WTC11 (cell line): Measurements from ENCODE around the gene ATP5IF1. TPM values are rescaled to one million over a fixed set of nuclear protein-coding genes. Genes with fewer than 3 reads are reported as not detected.

ENCODE experiments used
- ATAC-seq: fragments of 200-7000 bp; cut with Tn5 transposase; 2 replicates; pipeline ENCODE4 v1.10.0; 2021; ENCODE audit warnings: mild to moderate bottlenecking, moderate library complexity
- CTCF ChIA-PET: fragments of 300-600 bp; sonication (Branson Sonifier 250); formaldehyde crosslinking; loops from one replicate; lab custom pipeline; 2021; ENCODE audit warnings: antibody characterized with exemption; lab: Charles Lee
- POLR2A ChIA-PET: fragments of 350-600 bp; sonication (Branson Sonifier 250); formaldehyde crosslinking; loops from one replicate; lab custom pipeline; 2021; ENCODE audit warnings: antibody characterized with exemption; lab: Charles Lee
- DNase-seq: peaks from one replicate; pipeline ENCODE4 v3.0.0; 2021; ENCODE audit warnings: low spot score
- H3K27ac Mint-ChIP-seq: 2 replicates; pipeline ENCODE4 v1.8.0; 2021; ENCODE audit warnings: mixed read lengths
- H3K27me3 Mint-ChIP-seq: 2 replicates; pipeline ENCODE4 v1.8.0; 2021; ENCODE audit warnings: low read depth, mild to moderate bottlenecking, moderate library complexity, mixed read lengths
- H3K36me3 Mint-ChIP-seq: 2 replicates; pipeline ENCODE4 v1.8.0; 2021; ENCODE audit warnings: mixed read lengths
- H3K4me1 Mint-ChIP-seq: 2 replicates; pipeline ENCODE4 v1.8.0; 2022; ENCODE audit warnings: mixed read lengths
- H3K4me3 Mint-ChIP-seq: 2 replicates; pipeline ENCODE4 v1.8.0; 2021; ENCODE audit warnings: mild to moderate bottlenecking, moderate library complexity, mixed read lengths
- H3K9me3 Mint-ChIP-seq: 2 replicates; pipeline ENCODE4 v1.8.0; 2021; ENCODE audit warnings: mixed read lengths
- ATF1 ChIP-seq: sonication (generic); formaldehyde crosslinking; IDR thresholded peaks from 2 replicates; pipeline ENCODE4 v1.8.1; 2023; ENCODE audit warnings: mild to moderate bottlenecking, moderate library complexity, missing genetic modification reagents
- CBFB ChIP-seq: sonication (generic); formaldehyde crosslinking; IDR thresholded peaks from 2 replicates; pipeline ENCODE4 v1.8.1; 2022; ENCODE audit warnings: mild to moderate bottlenecking, low read depth, missing genetic modification reagents
- ESRRA ChIP-seq: sonication (generic); formaldehyde crosslinking; IDR thresholded peaks from 2 replicates; pipeline ENCODE4 v1.8.1; 2022; ENCODE audit warnings: mild to moderate bottlenecking, missing genetic modification reagents, borderline replicate concordance
- FOXK1 ChIP-seq: sonication (generic); formaldehyde crosslinking; IDR thresholded peaks from 2 replicates; pipeline ENCODE4 v1.8.0; 2022; ENCODE audit warnings: mild to moderate bottlenecking, moderate library complexity, missing genetic modification reagents
- GTF2I ChIP-seq: fragments of 250-450 bp; sonication (Bioruptor Pico); conservative IDR thresholded peaks from 2 replicates; pipeline ENCODE4 v1.4.0; 2021; ENCODE audit warnings: mild to moderate bottlenecking
- MYBL2 ChIP-seq: sonication (generic); formaldehyde crosslinking; IDR thresholded peaks from 2 replicates; pipeline ENCODE4 v1.8.1; 2023; ENCODE audit warnings: mild to moderate bottlenecking, moderate library complexity, missing genetic modification reagents
- NFE2L1 ChIP-seq: sonication (generic); formaldehyde crosslinking; IDR thresholded peaks from 2 replicates; pipeline ENCODE4 v1.8.1; 2023; ENCODE audit warnings: missing genetic modification reagents
- SMAD4 ChIP-seq: sonication (generic); formaldehyde crosslinking; IDR thresholded peaks from 2 replicates; pipeline ENCODE4 v1.8.0; 2022; ENCODE audit warnings: mild to moderate bottlenecking, missing genetic modification reagents
- TCF7 ChIP-seq: sonication (generic); formaldehyde crosslinking; IDR thresholded peaks from 2 replicates; pipeline ENCODE4 v1.8.0; 2022; ENCODE audit warnings: mild to moderate bottlenecking, low read depth, missing genetic modification reagents, moderate library complexity
- ZNF138 ChIP-seq: sonication (generic); formaldehyde crosslinking; conservative IDR thresholded peaks from 2 replicates; pipeline ENCODE4 v1.8.1; 2022; ENCODE audit warnings: mild to moderate bottlenecking, moderate library complexity, missing genetic modification reagents
- ZNF263 ChIP-seq: sonication (generic); formaldehyde crosslinking; IDR thresholded peaks from 2 replicates; pipeline ENCODE4 v1.8.1; 2022; ENCODE audit warnings: low read depth, mild to moderate bottlenecking, moderate library complexity, missing genetic modification reagents
- ZNF416 ChIP-seq: fragments of 250-450 bp; sonication (Bioruptor Pico); IDR thresholded peaks from 2 replicates; pipeline ENCODE4 v1.9.0; 2021; ENCODE audit warnings: mild to moderate bottlenecking, inconsistent platforms
- ZNF423 ChIP-seq: fragments of 250-450 bp; sonication (Bioruptor Pico); IDR thresholded peaks from 2 replicates; pipeline ENCODE4 v2.1.2; 2022; ENCODE audit warnings: mild to moderate bottlenecking, moderate library complexity
- total RNA-seq: library from RNA; stranded (reverse); gene quantifications from 3 replicates; pipeline ENCODE4 v1.2.3, GENCODE V29; 2021
- TF ChIP-seq, protein P1 (sequence below): sonication (generic); formaldehyde crosslinking; IDR thresholded peaks from 2 replicates; pipeline ENCODE4 v1.8.1; 2023; ENCODE audit warnings: mild to moderate bottlenecking, moderate library complexity, missing genetic modification reagents
- TF ChIP-seq, protein P2 (sequence below): fragments of 250-450 bp; sonication (Bioruptor Pico); IDR thresholded peaks from 2 replicates; pipeline ENCODE4 v1.9.0; 2021; ENCODE audit warnings: mild to moderate bottlenecking
- TF ChIP-seq, protein P3 (sequence below): fragments of 250-450 bp; sonication (Bioruptor Pico); IDR thresholded peaks from 2 replicates; pipeline ENCODE4 v1.9.0; 2021; ENCODE audit warnings: mild to moderate bottlenecking, borderline replicate concordance
- TF ChIP-seq, protein P4 (sequence below): sonication (generic); formaldehyde crosslinking; IDR thresholded peaks from 2 replicates; pipeline ENCODE4 v1.8.1; 2022; ENCODE audit warnings: mild to moderate bottlenecking, missing genetic modification reagents, moderate library complexity, borderline replicate concordance
- TF ChIP-seq, protein P5 (sequence below): sonication (generic); formaldehyde crosslinking; IDR thresholded peaks from 2 replicates; pipeline ENCODE4 v1.8.1; 2023; ENCODE audit warnings: mild to moderate bottlenecking, missing genetic modification reagents, moderate library complexity
- TF ChIP-seq, protein P6 (sequence below): sonication (generic); formaldehyde crosslinking; IDR thresholded peaks from 2 replicates; pipeline ENCODE4 v1.8.0; 2022; ENCODE audit warnings: mild to moderate bottlenecking, missing genetic modification reagents
- TF ChIP-seq, protein P7 (sequence below): sonication (generic); formaldehyde crosslinking; conservative IDR thresholded peaks from 2 replicates; pipeline ENCODE4 v1.8.1; 2022; ENCODE audit warnings: mild to moderate bottlenecking, missing genetic modification reagents

ATP5IF1 gene
- total RNA-seq, 1 experiment from 2014 or later, result 201 TPM

DNA sequence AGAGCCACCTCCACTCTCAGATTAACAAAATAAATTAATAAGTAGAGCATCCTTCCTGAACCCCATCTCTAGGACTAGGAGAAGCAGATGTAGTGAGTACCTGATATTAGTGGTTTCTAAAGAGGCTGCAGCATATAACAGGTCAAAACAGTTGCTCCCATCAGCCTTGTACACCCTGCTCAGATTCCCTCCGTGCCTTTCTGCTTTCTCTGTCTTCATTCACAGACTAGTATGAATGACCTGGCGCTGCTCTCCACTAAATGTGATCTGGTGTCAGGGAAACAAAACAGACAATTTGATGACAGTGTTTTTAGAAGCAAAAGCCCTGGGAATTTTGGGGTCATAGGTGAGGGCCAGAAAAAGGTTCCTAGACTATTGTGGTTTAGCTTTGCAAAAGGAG lies 31.7 kb downstream of the ATP5IF1 start:
- Mint-ChIP-seq H3K4me1 (peaks cover 41% of the 10 kb centered on the region), H3K4me3 (no peak overlapping the region)
- no peak for TF ChIP-seq ZNF138 (CRISPR knock-in tag)
- TF ChIP-seq FOXK1 (CRISPR knock-in tag), result no peak
- TF ChIP-seq MYBL2 (CRISPR knock-in tag), result no peak
- TF ChIP-seq, protein P1, sequence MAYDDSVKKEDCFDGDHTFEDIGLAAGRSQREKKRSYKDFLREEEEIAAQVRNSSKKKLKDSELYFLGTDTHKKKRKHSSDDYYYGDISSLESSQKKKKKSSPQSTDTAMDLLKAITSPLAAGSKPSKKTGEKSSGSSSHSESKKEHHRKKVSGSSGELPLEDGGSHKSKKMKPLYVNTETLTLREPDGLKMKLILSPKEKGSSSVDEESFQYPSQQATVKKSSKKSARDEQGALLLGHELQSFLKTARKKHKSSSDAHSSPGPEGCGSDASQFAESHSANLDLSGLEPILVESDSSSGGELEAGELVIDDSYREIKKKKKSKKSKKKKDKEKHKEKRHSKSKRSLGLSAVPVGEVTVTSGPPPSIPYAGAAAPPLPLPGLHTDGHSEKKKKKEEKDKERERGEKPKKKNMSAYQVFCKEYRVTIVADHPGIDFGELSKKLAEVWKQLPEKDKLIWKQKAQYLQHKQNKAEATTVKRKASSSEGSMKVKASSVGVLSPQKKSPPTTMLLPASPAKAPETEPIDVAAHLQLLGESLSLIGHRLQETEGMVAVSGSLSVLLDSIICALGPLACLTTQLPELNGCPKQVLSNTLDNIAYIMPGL (CRISPR knock-in tag), result no peak
- TF ChIP-seq ESRRA (CRISPR knock-in tag), result no peak
- TF ChIP-seq ZNF263 (CRISPR knock-in tag), result no peak
- TF ChIP-seq, protein P2, sequence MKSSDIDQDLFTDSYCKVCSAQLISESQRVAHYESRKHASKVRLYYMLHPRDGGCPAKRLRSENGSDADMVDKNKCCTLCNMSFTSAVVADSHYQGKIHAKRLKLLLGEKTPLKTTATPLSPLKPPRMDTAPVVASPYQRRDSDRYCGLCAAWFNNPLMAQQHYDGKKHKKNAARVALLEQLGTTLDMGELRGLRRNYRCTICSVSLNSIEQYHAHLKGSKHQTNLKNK (CRISPR knock-in tag), result no peak
- no peak for TF ChIP-seq ZNF423 (CRISPR knock-in tag)
- no peak for TF ChIP-seq SMAD4 (CRISPR knock-in tag)
- no peak for TF ChIP-seq GTF2I (CRISPR knock-in tag)
- no peak for TF ChIP-seq NFE2L1 (CRISPR knock-in tag)
- no peak for TF ChIP-seq CBFB (CRISPR knock-in tag)
- TF ChIP-seq, protein P3, sequence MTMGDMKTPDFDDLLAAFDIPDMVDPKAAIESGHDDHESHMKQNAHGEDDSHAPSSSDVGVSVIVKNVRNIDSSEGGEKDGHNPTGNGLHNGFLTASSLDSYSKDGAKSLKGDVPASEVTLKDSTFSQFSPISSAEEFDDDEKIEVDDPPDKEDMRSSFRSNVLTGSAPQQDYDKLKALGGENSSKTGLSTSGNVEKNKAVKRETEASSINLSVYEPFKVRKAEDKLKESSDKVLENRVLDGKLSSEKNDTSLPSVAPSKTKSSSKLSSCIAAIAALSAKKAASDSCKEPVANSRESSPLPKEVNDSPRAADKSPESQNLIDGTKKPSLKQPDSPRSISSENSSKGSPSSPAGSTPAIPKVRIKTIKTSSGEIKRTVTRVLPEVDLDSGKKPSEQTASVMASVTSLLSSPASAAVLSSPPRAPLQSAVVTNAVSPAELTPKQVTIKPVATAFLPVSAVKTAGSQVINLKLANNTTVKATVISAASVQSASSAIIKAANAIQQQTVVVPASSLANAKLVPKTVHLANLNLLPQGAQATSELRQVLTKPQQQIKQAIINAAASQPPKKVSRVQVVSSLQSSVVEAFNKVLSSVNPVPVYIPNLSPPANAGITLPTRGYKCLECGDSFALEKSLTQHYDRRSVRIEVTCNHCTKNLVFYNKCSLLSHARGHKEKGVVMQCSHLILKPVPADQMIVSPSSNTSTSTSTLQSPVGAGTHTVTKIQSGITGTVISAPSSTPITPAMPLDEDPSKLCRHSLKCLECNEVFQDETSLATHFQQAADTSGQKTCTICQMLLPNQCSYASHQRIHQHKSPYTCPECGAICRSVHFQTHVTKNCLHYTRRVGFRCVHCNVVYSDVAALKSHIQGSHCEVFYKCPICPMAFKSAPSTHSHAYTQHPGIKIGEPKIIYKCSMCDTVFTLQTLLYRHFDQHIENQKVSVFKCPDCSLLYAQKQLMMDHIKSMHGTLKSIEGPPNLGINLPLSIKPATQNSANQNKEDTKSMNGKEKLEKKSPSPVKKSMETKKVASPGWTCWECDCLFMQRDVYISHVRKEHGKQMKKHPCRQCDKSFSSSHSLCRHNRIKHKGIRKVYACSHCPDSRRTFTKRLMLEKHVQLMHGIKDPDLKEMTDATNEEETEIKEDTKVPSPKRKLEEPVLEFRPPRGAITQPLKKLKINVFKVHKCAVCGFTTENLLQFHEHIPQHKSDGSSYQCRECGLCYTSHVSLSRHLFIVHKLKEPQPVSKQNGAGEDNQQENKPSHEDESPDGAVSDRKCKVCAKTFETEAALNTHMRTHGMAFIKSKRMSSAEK, result no peak
- TF ChIP-seq ZNF416, result no peak
- no peak for TF ChIP-seq TCF7 (CRISPR knock-in tag)
- TF ChIP-seq, protein P4, sequence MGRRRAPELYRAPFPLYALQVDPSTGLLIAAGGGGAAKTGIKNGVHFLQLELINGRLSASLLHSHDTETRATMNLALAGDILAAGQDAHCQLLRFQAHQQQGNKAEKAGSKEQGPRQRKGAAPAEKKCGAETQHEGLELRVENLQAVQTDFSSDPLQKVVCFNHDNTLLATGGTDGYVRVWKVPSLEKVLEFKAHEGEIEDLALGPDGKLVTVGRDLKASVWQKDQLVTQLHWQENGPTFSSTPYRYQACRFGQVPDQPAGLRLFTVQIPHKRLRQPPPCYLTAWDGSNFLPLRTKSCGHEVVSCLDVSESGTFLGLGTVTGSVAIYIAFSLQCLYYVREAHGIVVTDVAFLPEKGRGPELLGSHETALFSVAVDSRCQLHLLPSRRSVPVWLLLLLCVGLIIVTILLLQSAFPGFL (CRISPR knock-in tag), result no peak
- TF ChIP-seq ATF1 (CRISPR knock-in tag), result no peak
- TF ChIP-seq, protein P5, sequence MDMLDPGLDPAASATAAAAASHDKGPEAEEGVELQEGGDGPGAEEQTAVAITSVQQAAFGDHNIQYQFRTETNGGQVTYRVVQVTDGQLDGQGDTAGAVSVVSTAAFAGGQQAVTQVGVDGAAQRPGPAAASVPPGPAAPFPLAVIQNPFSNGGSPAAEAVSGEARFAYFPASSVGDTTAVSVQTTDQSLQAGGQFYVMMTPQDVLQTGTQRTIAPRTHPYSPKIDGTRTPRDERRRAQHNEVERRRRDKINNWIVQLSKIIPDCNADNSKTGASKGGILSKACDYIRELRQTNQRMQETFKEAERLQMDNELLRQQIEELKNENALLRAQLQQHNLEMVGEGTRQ (CRISPR knock-in tag), result no peak
- TF ChIP-seq, protein P6, sequence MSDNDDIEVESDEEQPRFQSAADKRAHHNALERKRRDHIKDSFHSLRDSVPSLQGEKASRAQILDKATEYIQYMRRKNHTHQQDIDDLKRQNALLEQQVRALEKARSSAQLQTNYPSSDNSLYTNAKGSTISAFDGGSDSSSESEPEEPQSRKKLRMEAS (CRISPR knock-in tag), result no peak
- TF ChIP-seq, protein P7, sequence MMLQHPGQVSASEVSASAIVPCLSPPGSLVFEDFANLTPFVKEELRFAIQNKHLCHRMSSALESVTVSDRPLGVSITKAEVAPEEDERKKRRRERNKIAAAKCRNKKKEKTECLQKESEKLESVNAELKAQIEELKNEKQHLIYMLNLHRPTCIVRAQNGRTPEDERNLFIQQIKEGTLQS (CRISPR knock-in tag), result no peak
- TF ChIP-seq, all 79 proteins: peak for 0
- POLR2A ChIA-PET, result interaction anchor here (1.2 kb wide), 1 partner anchor 19 kb away, joined by 4 read pairs; no protein-coding TSS in a partner anchor
- Mint-ChIP-seq H3K27me3 (no peaks in the 10 kb centered on the region), H3K27ac (peak overlapping the region; percentile 69), H3K36me3 (peaks cover 16% of the 10 kb centered on the region), H3K9me3 (no peaks in the 10 kb centered on the region)
- DNase-seq (no peak), ATAC-seq (no peak)
- CTCF ChIA-PET, result interaction anchor here (0.6 to 3.4 kb wide), 3 partner anchors 19 to 142 kb away, joined by 3 to 29 read pairs (median 3); no protein-coding TSS in a partner anchor
